DOHH2 (cell line): ENCODE measurements around the gene GPR152.

ENCODE experiments used
- H3F3A ChIP-seq: fragments of 200-600 bp; sonication (generic), shearing (Covaris generic); 2 replicates; pipeline ENCODE4 v1.6.0; 2016; ENCODE audit warnings: antibody characterized with exemption, mild to moderate bottlenecking; ENCODE audit not compliant: control insufficient read depth, insufficient read depth
- H3K27ac ChIP-seq: fragments of 200-600 bp; sonication (generic); 2 replicates; pipeline ENCODE4 v1.5.1; 2014; ENCODE audit warnings: low read depth, mild to moderate bottlenecking, low read length, moderate library complexity
- H3K27me3 ChIP-seq: fragments of 200-600 bp; sonication (generic); 2 replicates; pipeline ENCODE4 v1.6.1; 2014; ENCODE audit warnings: mild to moderate bottlenecking, low read length, mixed read lengths; ENCODE audit not compliant: control insufficient read depth
- H3K36me3 ChIP-seq: fragments of 200-600 bp; sonication (generic); 2 replicates; pipeline ENCODE4 v1.6.1; 2014; ENCODE audit warnings: mild to moderate bottlenecking, low read length, moderate library complexity, mixed read lengths; ENCODE audit not compliant: control insufficient read depth
- H3K4me1 ChIP-seq: fragments of 200-600 bp; sonication (generic); 2 replicates; pipeline ENCODE4 v1.6.1; 2014; ENCODE audit warnings: mild to moderate bottlenecking, low read length, mixed read lengths; ENCODE audit not compliant: control insufficient read depth
- H3K4me2 ChIP-seq: fragments of 200-600 bp; sonication (generic); 2 replicates; pipeline ENCODE4 v1.6.0; 2014; ENCODE audit warnings: mild to moderate bottlenecking, low read length, moderate library complexity
- H3K4me3 ChIP-seq: fragments of 200-600 bp; sonication (generic); 2 replicates; pipeline ENCODE4 v1.5.1; 2014; ENCODE audit warnings: mild to moderate bottlenecking, low read length, mixed read lengths
- H3K79me2 ChIP-seq: fragments of 200-600 bp; sonication (generic); 2 replicates; pipeline ENCODE4 v1.6.1; 2014; ENCODE audit warnings: mild to moderate bottlenecking, low read length, mixed read lengths; ENCODE audit not compliant: control insufficient read depth
- H3K9me2 ChIP-seq: fragments of 200-600 bp; sonication (generic); replicated peaks from 2 replicates; pipeline ENCODE4 v1.6.1; 2014; ENCODE audit warnings: mild to moderate bottlenecking, low read length, mixed read lengths; ENCODE audit not compliant: control insufficient read depth
- H3K9me3 ChIP-seq: fragments of 200-600 bp; sonication (generic); 2 replicates; pipeline ENCODE4 v1.6.1; 2014; ENCODE audit warnings: antibody characterized with exemption, low read length, mixed read lengths; ENCODE audit not compliant: control insufficient read depth, insufficient read depth
- H4K20me1 ChIP-seq: fragments of 200-600 bp; sonication (generic); 2 replicates; pipeline ENCODE4 v1.6.0; 2014; ENCODE audit warnings: low read depth, mild to moderate bottlenecking, antibody characterized with exemption, low read length, moderate library complexity; ENCODE audit not compliant: control insufficient read depth, insufficient read depth
- EZH2phosphoT487 ChIP-seq: fragments of 200-600 bp; sonication (generic); IDR thresholded peaks from 2 replicates; pipeline ENCODE4 v1.6.1; 2017; ENCODE audit warnings: borderline replicate concordance, mild to moderate bottlenecking, antibody characterized with exemption, low read length, moderate library complexity, mixed read lengths
- TF ChIP-seq, protein P1 (sequence below): fragments of 200-600 bp; sonication (generic); IDR thresholded peaks from one replicate; pipeline ENCODE4 v1.5.1; 2014; ENCODE audit warnings: antibody characterized with exemption, mild to moderate bottlenecking, low read depth, low read length; ENCODE audit not compliant: poor library complexity, severe bottlenecking

Gene GPR152

DNA sequence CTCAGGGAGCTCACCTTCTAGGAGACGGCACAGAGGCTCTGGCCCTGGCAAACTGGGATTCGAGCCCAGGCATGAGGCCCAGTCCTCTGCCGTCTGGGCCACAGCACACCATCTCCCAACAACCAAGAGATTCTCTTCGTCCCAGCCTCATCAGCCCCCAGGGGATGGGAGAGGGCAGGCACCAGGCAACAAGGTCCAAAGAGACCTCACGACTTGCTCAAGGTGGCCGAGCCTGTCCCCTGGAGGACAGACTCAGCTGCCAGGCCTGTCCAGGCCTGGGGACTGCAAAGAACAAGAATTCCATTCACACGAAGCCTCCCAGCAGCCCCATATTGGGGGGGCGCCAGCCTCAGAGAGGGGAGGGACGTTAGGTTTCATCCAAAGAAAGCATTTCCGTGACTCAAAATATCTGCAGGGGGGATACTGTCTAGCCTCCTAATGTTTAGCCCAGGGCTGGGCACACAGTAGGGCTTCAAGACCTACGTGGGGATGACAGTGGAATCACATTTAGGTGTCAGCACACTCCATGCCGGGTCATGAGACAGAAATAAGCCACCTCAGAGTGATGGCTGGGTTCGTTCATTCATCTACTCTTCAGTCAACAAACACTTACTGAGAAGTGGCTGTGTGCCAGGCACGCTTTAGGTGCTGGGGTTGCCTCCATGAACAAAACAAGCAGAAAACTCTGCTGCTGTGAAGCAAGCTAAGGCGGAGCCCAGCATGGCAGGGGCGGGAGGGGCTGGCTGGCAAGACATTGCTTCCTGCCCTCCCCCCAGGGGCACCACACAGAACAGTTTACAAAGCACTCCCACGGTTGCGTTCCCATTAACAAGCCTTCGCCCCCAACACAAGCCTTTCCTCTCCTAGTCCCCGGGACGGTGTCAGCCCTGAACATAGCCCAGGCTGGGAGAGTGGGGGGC is 35.9 kb downstream of the GPR152 start:
- Histone ChIP-seq H4K20me1 (no peaks in the 10 kb centered on the region), H3F3A (peaks cover 3% of the 10 kb centered on the region; the same call in 1 of the 2 replicates), H3K36me3 (no peaks in the 10 kb centered on the region), H3K9me2 (no peaks in the 10 kb centered on the region), H3K9me3 (no peaks in the 10 kb centered on the region), H3K79me2 (no peaks in the 10 kb centered on the region), H3K4me3 (0 out of 2 replicates have a peak overlapping the region, but pooled peaks have one; percentile 14), H3K27me3 (peaks cover 6% of the 10 kb centered on the region), H3K27ac (no peak overlapping the region), H3K4me2 (peak overlapping the region; percentile 31), H3K4me1 (peaks cover 75% of the 10 kb centered on the region)
- no peak for TF ChIP-seq EZH2phosphoT487
- TF ChIP-seq, protein P1, sequence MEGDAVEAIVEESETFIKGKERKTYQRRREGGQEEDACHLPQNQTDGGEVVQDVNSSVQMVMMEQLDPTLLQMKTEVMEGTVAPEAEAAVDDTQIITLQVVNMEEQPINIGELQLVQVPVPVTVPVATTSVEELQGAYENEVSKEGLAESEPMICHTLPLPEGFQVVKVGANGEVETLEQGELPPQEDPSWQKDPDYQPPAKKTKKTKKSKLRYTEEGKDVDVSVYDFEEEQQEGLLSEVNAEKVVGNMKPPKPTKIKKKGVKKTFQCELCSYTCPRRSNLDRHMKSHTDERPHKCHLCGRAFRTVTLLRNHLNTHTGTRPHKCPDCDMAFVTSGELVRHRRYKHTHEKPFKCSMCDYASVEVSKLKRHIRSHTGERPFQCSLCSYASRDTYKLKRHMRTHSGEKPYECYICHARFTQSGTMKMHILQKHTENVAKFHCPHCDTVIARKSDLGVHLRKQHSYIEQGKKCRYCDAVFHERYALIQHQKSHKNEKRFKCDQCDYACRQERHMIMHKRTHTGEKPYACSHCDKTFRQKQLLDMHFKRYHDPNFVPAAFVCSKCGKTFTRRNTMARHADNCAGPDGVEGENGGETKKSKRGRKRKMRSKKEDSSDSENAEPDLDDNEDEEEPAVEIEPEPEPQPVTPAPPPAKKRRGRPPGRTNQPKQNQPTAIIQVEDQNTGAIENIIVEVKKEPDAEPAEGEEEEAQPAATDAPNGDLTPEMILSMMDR: no peak

DNA sequence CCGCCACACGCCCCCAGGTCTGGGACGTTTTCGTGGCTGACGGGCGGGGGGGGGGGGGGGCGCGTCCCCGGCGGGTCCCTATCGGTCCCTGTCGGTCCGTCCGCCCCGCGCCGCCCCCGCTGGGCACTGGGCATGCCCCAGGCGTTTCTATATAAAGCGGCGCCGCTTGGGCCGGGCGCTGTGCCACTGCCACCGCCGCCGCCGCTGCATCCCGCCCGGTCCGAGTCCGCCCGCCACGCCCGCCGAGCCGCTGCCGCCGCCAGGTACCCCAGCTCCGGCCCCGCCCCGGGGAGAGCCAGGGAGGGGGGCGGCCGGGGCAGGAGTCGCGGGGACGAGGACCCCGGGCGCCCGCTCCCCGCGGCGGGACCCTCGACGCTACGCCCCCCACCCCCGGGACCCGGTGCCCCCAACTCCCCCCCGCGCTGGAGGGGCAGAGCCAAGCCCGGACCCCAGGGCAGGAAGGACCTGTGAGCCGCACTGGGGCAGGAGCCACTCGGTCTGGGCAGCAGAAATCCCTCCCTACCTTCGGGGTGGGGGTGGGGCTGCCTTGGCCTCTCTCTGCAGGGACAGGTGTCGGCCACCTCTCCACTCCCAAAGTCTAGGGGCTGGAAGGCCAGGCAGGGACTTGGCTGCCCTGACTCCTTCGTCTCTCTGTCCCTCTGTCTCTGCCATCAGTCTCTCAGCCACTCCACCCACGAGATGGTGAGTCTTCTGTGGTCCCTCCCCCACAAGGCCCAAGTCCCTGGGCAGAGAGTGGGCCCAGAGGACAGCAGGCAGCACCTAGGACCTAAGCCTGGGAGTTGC is 36.8 kb downstream of the GPR152 start, which contains the start of gene CARNS1:
TSS of gene CARNS1 (plus strand) at position 178 of the 804 bp plus-strand sequence. CDS start at position 700, 522 bp downstream.
- H3K27ac ChIP-seq: no peak within 1 kb of the TSS
- no peak for TF ChIP-seq EZH2phosphoT487
- TF ChIP-seq, protein P1: no peak
- H3K4me1 ChIP-seq: peaks cover 79% of the 10 kb centered on the region

DNA sequence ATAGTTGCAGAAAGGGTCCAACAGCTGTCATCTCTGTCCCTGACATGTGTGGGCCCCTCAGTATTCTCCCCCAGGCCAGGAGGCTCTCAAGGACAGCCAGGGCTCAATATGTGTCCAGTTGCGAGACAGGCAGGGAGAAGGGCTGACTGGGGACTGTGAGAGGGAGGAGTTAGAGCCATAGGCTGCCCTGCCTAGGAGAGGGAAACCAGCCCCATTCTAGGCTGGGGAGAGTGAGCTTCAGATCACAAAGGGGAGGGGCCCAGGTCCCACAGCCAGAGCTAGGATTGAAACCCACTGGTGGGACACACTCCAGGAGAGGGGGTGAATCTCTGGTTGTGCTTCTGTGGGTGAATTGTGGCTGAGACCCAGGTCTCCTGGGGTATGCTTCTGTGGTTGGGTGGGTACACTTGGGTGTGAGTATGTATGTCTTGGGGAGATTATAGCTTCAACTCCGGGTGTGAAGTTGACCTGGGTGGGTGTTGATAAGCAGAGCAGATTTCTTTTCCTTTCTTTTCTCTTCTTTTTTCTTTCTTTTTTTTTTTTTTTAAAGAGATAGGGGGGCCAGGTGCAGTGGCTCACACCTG is 39.2 kb downstream of the GPR152 start:
- Histone ChIP-seq H3K79me2 (no peaks in the 10 kb centered on the region), H3K27ac (no peak overlapping the region), H3K36me3 (peaks cover 15% of the 10 kb centered on the region), H4K20me1 (no peaks in the 10 kb centered on the region), H3K9me3 (no peaks in the 10 kb centered on the region), H3K4me2 (no peak overlapping the region), H3F3A (peaks cover 20% of the 10 kb centered on the region), H3K4me3 (no peak overlapping the region), H3K27me3 (peaks cover 6% of the 10 kb centered on the region), H3K4me1 (peaks cover 80% of the 10 kb centered on the region), H3K9me2 (no peaks in the 10 kb centered on the region)
- TF ChIP-seq, protein P1: no peak
- TF ChIP-seq EZH2phosphoT487: no peak

More for the DNA sequence above, 36.8 kb downstream of the GPR152 start, which contains the start of gene CARNS1:
- Histone ChIP-seq H3K9me3 (no peaks in the 10 kb centered on the region), H3K36me3 (no peaks in the 10 kb centered on the region), H3K4me3 (0 out of 2 replicates have a peak within 1 kb of the TSS, but pooled peaks have one; percentile 14), H3K4me2 (peak within 1 kb of the TSS; percentile 31), H3F3A (peaks cover 10% of the 10 kb centered on the region), H4K20me1 (no peaks in the 10 kb centered on the region), H3K79me2 (no peaks in the 10 kb centered on the region), H3K9me2 (no peaks in the 10 kb centered on the region), H3K27me3 (peaks cover 6% of the 10 kb centered on the region)
